ENCODE results near the gene FYN.
A peak's percentile ranks its signal among the peaks of the same experiment; 100 is the strongest.

The FYN gene

DNA sequence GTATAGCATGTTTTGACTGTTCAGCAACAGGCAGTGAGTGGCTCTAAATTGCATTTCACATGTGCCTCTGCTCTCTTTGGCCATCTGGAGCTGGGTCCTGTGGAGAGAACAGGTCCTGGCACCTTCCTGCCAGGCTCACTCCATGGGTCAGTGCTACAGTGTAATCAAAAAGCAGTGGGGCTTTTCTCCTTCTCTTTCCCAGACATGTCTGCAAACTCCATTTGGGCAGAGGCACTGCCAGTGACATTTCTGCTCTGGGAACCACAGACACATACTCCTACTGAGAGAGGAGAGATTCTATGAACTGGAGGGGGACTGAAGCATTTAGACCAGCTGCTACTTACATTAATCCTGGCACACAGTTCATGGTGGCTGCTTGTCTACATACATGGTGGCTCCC is 199.3 kb downstream of the FYN start:
- DNase-seq, result no peak

DNA sequence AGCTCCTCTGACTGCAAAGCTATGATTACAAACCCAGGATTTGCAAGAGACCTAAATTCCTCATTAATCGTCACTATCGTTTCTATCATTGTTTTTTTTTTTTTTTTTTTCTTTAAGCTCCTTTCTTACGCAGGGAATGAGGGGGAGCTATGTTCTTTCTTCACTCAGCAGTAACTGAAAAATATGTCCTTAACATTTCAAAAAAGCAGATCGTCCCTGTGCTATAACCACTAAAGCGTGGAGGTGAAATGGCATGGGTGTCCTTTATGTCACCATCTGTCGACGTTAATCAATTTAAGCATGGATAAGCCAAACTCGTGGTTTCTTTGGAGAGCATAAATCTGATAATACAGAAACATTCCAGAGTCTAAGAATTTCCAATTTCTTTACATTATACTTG is 199.7 kb downstream of the FYN start:
- no peak for DNase-seq

DNA sequence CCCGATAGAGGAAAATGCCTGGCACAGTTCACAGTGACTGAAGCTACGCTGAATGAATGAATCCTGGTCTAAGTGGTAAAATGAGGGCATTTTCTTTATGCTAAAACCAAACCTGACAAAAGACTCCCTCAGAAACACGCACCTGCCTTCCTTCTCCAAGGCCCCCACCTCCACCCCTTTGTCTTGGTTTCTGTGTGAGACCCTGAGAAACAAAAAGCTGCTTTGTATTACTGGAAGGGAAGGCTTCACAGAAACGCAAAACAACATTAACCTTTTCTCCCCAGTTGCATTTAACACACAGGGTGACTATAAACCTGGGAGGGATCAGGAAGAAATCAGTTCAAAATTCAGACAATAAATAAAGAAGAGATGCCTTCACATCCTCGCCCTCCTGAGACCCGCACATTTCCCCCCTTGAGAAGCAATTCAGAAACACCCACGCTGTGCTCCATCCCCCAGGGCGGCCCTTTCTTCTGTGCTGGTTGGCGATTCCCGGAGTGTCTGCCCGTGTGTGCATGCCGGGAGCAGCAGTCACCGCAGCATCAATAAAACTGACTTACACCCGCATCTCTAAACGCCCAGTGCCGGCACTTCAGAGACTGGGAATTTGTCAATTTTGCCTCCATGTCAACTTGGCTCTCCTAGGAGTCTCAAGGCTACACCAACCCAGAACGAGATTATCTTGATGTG is 200.3 kb downstream of the FYN start:
- DNase-seq, result no peak

DNA sequence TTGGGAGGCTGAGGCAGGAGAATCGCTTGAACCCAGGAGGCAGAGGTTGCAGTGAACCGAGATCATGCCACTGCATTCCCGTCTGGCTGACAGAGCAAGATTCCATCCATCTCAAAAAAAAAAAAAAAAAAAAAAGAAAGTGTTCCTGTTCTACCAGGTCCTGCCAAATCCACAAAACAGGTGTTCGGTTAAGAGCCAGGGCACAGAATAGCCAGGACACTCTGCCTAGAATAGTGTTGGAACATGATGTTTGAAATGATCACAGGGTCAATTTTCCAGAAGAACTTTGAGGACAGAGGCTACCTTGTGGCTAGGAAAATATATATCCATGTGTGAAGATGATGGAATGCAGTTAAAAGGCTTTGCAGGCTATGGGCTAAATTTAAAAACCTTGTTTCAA is 203.9 kb downstream of the FYN start:
- DNase-seq, result no peak

DNA sequence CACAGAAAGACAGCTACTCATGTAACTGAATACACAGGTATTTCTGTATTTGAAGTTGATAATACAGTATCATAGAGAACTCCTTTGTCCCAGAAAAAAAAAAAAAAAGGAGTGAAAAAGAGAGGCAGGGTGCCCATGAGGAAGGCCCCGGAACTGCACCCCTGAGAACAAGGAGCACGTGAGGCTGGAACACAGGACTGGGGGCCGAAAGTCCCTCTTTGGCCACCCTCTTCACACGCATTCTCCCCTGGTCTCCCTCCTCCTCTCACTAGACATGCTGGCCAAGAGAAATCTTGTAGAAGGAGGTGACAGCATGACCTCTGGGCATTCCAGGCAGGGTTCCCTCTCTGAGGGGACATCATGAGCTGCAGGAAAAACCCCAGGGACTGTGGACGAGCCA is 204.8 kb downstream of the FYN start:
- no peak for DNase-seq

DNA sequence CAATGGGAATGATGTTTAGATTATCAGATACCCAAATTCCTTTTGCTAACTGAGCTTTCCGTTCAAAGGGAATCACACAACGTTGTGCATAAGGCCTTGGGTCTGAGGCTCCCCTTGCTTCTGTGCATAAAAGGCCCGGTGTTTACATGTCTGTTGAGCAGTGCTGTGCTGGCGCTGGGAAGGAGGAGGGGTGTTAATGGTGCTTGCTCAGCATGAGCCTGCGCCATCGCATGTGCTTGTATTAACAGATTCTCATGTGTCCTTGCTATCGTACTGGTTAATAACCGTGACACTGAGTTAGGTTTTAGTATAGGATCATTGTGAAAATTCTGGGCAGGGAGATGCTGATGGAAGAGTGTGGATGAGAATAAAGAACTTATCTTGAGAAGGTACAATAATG is 205.3 kb downstream of the FYN start:
- DNase-seq, result no peak

DNA sequence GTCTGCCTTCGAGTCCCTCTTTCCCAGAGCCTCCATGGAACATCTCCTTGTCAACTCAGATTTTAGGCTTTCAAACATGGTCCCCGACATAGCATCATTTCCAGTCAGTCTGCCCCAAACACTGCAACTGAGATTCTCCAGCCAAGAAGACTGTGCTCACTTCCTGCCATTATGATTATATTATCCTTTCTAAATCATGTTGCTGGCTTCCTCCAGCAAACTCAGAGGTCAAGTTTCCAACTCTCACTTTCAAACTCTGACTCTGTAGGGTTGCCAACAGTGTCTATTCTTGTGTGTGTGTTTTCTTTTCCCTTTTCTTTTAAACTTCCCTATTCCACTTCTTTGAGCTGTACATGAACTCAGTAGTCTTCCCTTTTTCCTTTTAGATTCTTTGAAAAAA is 206.4 kb downstream of the FYN start:
- no peak for DNase-seq

DNA sequence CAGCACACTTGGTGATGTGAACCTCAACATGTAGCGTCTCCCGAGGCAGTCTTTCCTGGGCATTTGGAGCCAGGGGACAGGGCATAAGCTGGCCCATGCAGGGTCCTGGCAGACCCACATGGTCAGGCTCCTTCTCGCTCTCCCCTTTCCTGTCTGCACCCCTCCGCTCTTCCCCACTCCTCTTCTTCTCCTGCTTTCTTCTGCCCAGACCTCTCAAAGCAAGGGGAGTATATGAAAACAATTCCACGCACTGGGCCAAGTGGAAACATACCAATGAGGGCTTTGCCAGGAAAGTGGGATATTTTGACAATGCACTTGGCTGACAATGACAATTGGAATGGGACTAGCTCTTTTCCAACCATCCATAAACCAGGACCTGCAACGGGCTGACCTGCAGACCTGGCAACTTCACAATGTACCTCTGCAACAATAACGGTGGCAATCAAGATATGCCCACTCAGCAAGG is 208.7 kb downstream of the FYN start:
- DNase-seq, result no peak

DNA sequence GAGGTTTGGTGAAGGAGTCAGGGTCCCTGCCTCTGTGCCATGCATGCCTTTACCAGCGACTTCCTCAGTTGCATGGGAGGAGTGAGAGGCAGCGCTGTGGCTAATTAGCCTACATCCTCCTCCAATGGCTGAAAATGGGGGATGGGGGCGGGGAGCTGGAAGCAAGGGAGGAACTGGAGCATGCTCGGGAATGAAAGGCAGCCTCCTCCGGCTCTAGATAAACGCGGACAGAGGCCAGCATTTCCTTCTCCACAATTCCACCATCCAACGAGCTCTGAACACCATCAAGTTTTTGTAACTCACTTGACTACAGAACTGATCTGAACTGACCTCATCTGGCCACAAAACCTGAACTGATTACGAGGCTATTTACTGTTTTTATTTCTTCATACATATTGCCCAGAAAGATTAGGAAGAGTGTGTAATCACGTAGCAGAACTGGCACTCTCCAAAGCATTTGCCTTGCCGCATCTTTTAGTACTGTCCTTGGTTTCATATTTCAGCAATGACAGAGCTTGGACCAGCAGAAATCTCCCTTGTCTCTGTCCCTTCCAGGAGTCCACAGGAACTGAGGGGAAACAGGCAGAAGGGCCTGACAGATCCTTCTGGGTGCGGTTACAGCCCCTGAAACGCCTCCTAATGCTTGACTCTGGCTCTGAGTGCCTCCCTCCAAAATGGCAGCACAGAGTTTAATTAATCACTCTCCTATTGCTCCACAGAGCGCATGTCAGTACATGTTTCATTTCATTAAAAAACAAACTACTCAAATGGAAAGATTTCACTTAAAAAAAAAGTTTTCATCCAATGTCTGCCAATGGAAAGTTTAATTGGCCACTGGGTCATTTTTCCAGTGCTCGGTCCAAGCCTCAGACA is 209.3 kb downstream of the FYN start:
- peak; percentile 65 for DNase-seq

DNA sequence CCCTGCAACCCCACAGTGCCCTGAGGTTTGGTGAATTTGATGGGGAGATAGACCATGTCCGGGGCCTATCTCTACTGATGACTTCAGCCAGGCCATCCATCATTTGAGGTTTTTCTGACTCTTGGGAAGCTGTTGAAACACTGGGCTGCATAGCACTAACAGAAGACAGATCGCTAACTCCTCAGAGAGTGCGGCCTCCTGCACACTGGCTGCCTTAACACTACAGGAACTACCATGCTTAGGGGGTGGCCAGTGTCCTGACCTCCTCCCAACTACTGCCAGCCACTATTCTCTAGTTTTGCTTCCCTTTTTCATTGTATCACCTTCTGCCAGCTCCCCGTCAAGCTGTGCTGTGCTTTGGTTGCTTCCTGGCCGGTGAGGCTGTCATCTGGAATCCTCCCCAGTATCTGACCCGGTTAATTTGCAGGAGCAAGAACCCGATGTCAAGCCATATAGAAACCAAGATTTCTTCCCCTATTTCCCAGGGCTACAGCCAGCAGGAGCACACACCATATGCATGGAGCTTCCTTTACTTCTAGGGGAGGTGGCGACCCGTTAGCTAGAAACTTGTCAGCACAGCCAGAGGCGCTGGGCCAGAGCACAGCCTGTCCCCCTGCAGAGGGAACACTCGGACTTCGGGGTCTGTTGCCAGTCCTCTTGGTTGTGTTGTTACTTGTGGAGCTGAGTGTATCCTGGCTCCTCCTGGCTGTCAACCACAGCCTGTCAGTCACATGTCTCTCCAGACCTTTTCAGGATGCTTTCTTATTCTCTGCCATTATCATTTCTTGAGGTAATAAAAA is 210.3 kb downstream of the FYN start:
- DNase-seq, result peak; percentile 58

DNA sequence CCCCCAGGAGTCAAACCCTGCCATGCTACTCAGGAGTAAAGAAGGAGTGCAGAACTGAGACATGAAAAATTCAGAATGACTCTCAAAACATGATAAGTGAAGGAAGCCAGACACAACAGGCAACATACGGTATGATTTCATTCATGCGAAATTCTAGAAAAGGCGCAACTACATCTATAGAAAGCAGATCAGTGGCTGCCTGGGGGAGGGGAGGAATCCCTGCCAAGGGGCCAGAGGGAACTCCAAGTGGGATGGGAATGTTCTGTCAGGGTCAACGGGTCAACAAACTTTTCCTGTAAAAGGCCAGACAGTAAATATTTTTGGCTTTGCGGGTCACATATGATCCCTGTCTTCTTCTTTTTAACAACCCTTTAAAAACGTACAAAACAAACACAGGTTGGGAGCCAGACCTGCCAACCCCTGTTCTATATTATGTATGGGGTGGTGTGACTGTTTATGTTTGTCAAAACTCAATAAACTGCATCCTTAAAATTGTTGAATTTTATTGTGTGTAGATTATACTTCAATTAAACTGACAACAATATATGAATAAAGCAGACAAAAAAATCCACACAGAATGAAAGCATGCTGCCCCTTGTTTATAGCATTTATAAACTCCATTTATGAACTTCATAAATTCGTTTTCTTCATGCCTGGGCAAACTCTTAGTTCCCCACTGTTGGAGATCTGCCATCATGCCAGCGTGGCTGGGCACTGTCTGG is 211.0 kb downstream of the FYN start:
- peak; percentile 41 for DNase-seq

DNA sequence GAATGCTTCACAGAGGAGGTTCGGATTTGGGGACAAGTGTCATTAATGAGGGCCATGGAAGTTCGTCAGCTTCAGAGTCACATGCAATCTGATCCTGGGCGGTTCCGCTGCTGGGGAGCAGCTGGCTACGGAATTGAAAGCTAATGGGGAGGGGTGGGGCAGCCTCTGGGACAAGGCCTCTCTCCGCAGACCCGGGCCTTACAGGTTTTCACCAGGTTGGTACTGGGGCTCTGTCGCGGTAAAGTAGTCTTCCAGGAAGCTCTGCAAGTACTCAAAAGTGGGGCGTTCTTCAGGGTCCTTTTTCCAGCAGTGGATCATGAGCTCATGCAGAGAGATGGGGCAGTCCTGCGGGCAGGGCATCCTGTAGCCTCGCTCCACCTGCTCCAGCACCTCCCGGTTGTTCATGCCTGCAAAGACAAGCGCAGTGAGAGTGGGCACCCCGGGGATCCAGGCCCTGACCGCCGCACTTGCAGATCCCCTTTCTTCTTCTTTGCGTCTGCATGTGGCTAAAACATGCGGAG is 211.7 kb downstream of the FYN start:
- DNase-seq, result no peak

DNA sequence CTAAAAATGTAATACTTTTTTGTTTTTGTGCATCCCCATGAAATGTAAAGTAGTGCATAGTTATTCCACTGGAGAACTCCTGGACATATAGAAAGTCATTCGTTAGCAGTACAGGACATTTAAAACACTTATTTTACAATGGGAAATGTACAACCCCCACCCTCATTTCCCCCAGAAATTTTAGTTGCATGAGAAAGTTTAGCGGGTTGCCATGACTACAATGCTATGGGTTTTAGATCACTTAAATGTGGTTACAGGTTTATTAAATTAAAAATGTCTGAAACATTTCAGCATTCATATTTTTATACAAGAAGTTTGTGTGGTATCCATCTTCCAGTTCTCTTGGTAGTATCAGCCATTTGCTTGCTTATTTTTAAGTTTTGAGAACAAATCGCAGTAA is 212.7 kb downstream of the FYN start:
- DNase-seq, result no peak

DNA sequence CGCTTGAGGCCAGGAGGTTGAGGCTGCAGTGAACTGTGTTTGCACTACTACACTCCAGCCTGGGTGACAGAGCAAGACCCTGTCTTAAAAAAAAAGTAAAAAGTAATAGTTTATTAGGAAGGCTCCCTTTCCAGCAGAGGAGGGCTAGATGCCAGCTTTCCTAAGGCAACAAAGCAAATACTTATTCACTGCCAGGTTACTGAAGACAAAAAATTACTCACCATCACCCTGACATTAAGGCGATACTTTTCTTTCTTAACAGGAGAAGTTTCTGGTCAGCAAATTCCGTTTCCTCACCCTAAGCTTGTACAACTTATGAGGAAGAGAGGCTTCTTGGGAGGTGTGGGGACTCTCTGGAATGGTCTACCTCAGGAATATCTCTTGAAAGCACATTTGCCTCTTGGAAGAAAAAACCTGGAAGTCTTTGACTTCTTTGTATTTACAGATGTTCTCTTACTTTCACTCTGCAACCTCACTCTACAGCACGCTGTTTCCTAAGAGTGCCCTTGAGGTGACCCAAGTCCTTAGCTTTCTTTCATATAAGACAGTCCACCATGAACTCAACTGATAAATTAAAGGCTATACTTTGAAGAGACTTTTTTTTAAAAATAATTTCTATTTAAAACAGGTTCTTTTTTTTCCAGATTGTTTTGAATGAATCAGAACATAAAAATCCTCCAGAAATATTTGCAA is 214.6 kb downstream of the FYN start:
- peak; percentile 41 for DNase-seq

DNA sequence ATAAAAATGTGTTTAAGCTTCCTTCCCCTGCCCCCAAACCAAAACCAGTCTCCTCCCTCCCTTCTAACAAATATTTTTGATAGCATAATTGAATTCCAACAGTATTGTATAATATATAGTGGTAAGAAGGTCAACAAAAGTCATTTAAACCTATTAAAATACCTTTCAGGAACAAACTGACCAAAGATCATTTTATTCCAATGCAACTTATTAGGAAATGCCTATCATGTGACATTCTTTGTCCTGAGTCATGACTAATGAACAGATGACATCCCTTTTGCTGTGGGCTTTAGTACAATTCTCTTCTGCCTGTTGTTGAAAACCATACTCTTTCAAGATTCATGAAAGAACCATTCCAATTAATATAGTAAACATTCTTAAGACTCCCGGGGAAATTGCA is 216.1 kb downstream of the FYN start:
- DNase-seq, result peak; percentile 78

DNA sequence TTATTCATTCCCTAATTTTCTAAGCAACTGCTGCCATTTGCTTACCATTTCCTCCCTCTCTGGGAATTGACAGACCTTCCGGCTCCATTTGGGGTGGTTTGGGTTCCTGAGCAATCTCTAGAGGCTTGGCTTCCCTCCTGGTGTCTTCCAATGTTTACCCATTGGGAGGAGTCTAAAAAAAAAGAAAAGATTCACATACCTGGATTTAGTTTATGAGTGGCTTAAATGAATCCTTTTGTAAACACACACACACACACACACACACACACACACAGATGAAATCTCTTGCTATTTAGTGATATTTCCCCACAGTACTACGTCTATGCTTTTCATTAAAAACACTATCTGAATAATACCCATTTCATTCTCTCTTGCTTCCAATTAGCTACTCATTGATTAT is 219.3 kb downstream of the FYN start:
- DNase-seq, result no peak

DNA sequence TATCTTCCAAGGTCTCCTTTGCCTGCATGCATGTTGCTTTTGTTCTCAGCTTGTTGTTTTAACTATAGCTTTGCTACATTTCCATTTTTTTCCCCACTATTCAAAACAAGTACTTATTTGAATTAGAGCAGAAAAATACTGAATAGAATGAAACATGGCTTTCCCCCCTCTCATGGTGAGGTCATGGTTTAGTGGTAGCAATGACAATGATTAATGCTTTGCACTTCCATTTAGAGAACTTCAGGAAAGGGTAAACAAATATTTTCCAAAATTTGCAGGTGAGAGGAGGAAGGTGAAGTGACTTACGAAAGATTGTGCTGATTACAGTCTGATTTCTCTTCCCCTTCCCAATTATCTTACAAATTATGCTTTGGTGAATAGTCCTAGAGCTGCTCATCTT is 219.8 kb downstream of the FYN start:
- no peak for DNase-seq

DNA sequence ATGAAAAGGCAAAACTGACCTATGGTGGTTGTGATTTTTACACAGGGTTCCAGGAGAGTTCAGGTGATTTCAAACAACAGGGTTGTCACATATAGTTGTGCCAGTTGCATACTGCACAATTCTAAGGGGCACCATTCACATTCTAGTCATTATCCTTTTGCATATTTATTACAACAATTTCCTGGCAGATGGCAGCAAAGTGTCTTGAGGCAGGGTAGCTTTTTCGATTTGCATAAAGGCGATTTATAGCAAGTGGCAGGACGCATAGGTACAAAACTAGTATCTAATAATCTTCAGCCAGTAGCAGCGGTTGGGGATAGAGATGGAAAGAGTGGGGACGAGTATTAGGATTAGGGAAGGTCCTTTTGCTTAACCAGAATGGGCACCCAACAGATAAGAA is 221.1 kb downstream of the FYN start:
- DNase-seq, result no peak

DNA sequence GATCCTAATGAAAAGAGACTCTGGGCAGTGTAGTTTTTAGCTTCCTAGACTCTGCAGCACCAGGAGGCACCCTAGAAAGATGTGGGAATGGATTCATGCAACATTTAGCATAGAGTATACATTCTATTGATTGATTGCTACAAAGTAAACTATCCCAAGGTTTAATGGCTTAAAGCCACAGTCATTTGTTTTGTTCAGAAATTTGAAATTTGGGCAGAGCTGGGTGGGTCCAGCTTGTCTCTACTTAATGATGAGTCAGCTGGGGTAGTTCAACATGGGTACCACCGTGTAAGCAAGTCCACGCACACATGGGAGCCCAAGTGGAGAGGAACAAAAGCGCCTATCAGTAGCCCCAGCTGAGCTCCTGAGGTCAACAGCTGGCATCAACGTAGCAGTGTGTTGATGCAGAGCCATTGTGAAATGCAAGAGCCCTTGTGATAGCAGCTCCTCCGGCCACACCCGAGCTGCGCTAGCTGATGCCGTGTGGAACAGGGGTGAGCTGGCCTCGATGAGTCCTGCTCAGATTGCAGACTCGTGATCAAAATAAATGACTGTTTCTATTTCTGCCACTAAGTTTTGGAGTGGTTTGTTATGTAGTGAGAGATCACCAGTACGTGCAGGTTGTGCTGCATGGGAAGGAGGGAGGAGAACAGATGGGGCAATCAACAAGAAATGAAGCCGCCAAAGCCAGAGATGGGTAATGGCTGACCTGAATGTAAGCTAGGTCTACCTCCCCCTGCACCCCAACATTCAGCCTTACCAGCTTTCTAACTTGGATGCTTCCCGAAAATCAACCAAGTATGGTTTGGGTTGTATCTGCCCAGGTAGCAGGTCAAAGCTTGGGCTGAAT is 221.8 kb downstream of the FYN start:
- no peak for DNase-seq

DNA sequence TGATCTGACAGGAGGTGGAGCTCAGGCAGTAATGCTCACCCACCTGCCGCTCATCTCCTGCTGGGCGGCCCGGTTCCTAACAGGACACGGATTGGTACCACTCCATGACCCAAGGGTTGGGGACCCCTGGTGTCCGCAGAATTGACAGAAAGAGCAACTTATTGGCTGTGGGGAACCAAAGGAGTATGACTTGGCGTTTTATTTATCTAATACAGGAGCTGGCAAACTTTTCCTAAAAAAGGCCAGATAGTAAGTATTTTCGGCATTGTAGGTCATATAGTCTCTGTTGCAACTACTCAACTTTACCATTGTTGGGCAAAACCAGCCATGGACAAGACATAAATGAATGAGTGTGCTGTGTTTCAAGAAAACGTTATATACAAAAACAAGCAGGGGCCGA is 223.2 kb downstream of the FYN start:
- no peak for DNase-seq

DNA sequence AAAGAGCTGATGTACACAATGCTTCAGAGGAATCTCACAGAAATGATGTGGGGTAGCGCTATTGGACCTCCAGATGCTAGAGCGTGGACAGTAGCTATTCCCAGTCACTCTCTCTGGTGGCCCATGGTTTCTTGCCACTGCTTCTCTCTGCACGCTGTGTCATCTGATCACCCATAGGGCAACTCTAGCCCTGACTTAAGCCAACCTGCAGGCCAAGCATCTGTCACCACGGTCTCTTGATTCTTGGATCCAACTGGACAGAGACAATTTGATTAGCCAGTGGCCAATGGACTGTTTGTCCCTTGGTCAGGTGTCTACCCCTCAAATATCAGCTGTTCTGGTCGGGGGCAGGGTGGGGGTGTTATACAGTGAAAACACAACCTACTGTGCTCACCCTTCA is 225.2 kb downstream of the FYN start:
- DNase-seq, result no peak

Measured in fibroblast of upper back skin (primary cell).